GM12878 (cell line): ENCODE results near the gene CLIC3. TPM values are rescaled to one million over a fixed set of nuclear protein-coding genes. Genes with fewer than 3 reads are reported as not detected.

Source experiments
- ATAC-seq: fragments of 200-7000 bp; cut with Tn5 transposase; 3 replicates; pipeline ENCODE4 v1.9.1; 2020; ENCODE audit warnings: mild to moderate bottlenecking, moderate library complexity
- BruUV-seq: library from RNA; stranded (reverse); fragments of 400-500 nt; replicated peaks from 2 replicates; lab custom pipeline; 2021; lab: Mats Ljungman, UMichigan
- CTCF ChIA-PET: fragments of 300-600 bp; sonication (Branson Sonifier 250); formaldehyde crosslinking; extraction: SDS; loops from one replicate; lab custom pipeline; 2021; ENCODE audit warnings: inconsistent platforms; lab: Yijun Ruan, JAX
- POLR2A ChIA-PET: fragments of 350-600 bp; formaldehyde crosslinking; extraction: SDS; loops from one replicate; lab custom pipeline; 2021; ENCODE audit warnings: inconsistent platforms; lab: Charles Lee
- RAD21 ChIA-PET: fragments of 300-600 bp; sonication (Branson Sonifier 250); formaldehyde crosslinking; loops from one replicate; lab custom pipeline; 2023; ENCODE audit warnings: antibody characterized with exemption; ENCODE audit not compliant: unreplicated experiment; lab: Charles Lee
- SMC1A ChIA-PET: fragments of 300-600 bp; sonication (Branson Sonifier 250); formaldehyde crosslinking; loops from one replicate; lab custom pipeline; 2023; ENCODE audit not compliant: unreplicated experiment, uncharacterized antibody; lab: Charles Lee
- DNase-seq: peaks from one replicate; pipeline ENCODE4 v3.0.0-alpha.2; 2011; ENCODE audit warnings: low read depth, low spot score
- FAIRE-seq: peaks from 3 replicates; lab custom pipeline; 2011; peaks lifted over from hg19 to GRCh38; lab: Jason Lieb, UNC
- H2AFZ ChIP-seq: 2 replicates; pipeline ENCODE4 v1.6.0; 2011; ENCODE audit warnings: low read depth, low read length, control low read depth; ENCODE audit not compliant: control insufficient read depth
- H3K27ac ChIP-seq: 2 replicates; pipeline ENCODE4 v1.5.1; 2011; ENCODE audit warnings: control low read depth; ENCODE audit not compliant: control insufficient read depth, insufficient read depth
- H3K27me3 ChIP-seq, 2 experiments: replicated peaks in 1 of 2; 2 replicates each; pipeline versions ENCODE4 v1.6.0 to v1.6.1; 2011; ENCODE audit warnings: low read length in 1 of 2; ENCODE audit not compliant: control insufficient read depth in 2 of 2, insufficient read depth in 2 of 2
- H3K36me3 ChIP-seq, 2 experiments: 2 replicates each; pipeline ENCODE4 v1.5.1; 2011; ENCODE audit warnings: low read length in 1 of 2; ENCODE audit not compliant: control insufficient read depth in 2 of 2, insufficient read depth in 2 of 2
- H3K4me1 ChIP-seq: 2 replicates; pipeline ENCODE4 v1.6.1; 2011; ENCODE audit warnings: mild to moderate bottlenecking, low read length, moderate library complexity, mixed read lengths; ENCODE audit not compliant: control insufficient read depth, insufficient read depth
- H3K4me2 ChIP-seq: 2 replicates; pipeline ENCODE4 v1.6.0; 2011; ENCODE audit warnings: control low read depth; ENCODE audit not compliant: control insufficient read depth, insufficient read depth
- H3K4me3 ChIP-seq: fragments of 200-600 bp; sonication (generic); 2 replicates; pipeline ENCODE4 v1.5.1; 2016
- H3K79me2 ChIP-seq: 2 replicates; pipeline ENCODE4 v1.6.0; 2011; ENCODE audit warnings: low read length; ENCODE audit not compliant: control insufficient read depth, insufficient read depth
- H3K9ac ChIP-seq: 2 replicates; pipeline ENCODE4 v1.8.0; 2011; ENCODE audit warnings: low read length, control low read depth, mixed read lengths; ENCODE audit not compliant: control insufficient read depth, insufficient read depth
- H3K9me3 ChIP-seq: replicated peaks from 3 replicates; pipeline ENCODE4 v1.5.1; 2011; ENCODE audit warnings: mild to moderate bottlenecking, low read length; ENCODE audit not compliant: control insufficient read depth, insufficient read depth
- H4K20me1 ChIP-seq: 2 replicates; pipeline ENCODE4 v1.6.0; 2011; ENCODE audit not compliant: control insufficient read depth, insufficient read depth
- ATF2 ChIP-seq: IDR thresholded peaks from 2 replicates; pipeline ENCODE4 v1.6.1; 2012; ENCODE audit warnings: low read length, inconsistent platforms
- BRCA1 ChIP-seq: IDR thresholded peaks from 2 replicates; pipeline ENCODE4 v1.6.1; 2011; ENCODE audit warnings: low read depth, low read length, improper control_type of control experiment
- CHD4 ChIP-seq: fragments of 200-600 bp; sonication (generic); IDR thresholded peaks from 2 replicates; pipeline ENCODE4 v1.6.1; 2016; ENCODE audit warnings: mild to moderate bottlenecking
- EZH2 ChIP-seq: IDR thresholded peaks from 2 replicates; pipeline ENCODE4 v1.6.1; 2012; ENCODE audit warnings: low read depth, mild to moderate bottlenecking, control low read depth, inconsistent platforms, low read length, borderline replicate concordance; ENCODE audit not compliant: control insufficient read depth
- HSF1 ChIP-seq: fragments of 150-350 bp; IDR thresholded peaks from 2 replicates; pipeline ENCODE4 v1.6.1; 2014; ENCODE audit warnings: mild to moderate bottlenecking, low read depth, low read length
- MTA3 ChIP-seq: IDR thresholded peaks from 2 replicates; pipeline ENCODE4 v1.6.1; 2012; ENCODE audit warnings: low read length, inconsistent platforms, borderline replicate concordance
- NRF1 ChIP-seq: conservative IDR thresholded peaks from 2 replicates; pipeline ENCODE4 v1.6.1; 2011; ENCODE audit warnings: mild to moderate bottlenecking, low read depth, low read length, improper control_type of control experiment
- PKNOX1 ChIP-seq: fragments of 450-650 bp; IDR thresholded peaks from 2 replicates; pipeline ENCODE4 v1.6.1; 2016; ENCODE audit warnings: mild to moderate bottlenecking
- RBBP5 ChIP-seq: fragments of 200-600 bp; sonication (generic); conservative IDR thresholded peaks from 2 replicates; pipeline ENCODE4 v1.6.1; 2016
- SIN3A ChIP-seq: IDR thresholded peaks from 2 replicates; pipeline ENCODE4 v1.6.1; 2012; ENCODE audit warnings: low read depth, low read length, improper control_type of control experiment
- SRF ChIP-seq, 2 experiments: IDR thresholded peaks; 2 replicates each; pipeline ENCODE4 v1.6.1; 2011; ENCODE audit warnings: low read depth in 2 of 2, low read length in 2 of 2, mild to moderate bottlenecking in 1 of 2, moderate library complexity in 1 of 2
- STAT1 ChIP-seq: fragments of 450-650 bp; conservative IDR thresholded peaks from 2 replicates; pipeline ENCODE4 v1.6.1; 2014; ENCODE audit warnings: antibody characterized with exemption, mild to moderate bottlenecking
- ZBED1 ChIP-seq: IDR thresholded peaks from 2 replicates; pipeline ENCODE4 v1.6.1; 2016; ENCODE audit warnings: borderline replicate concordance
- WGBS: methylation state at CpG from one replicate; pipeline ENCODE4 v1.1.6; 2016; ENCODE audit warnings: low lambda C conversion rate; ENCODE audit not compliant: insufficient replicate concordance, insufficient coverage; ENCODE audit errors: missing lambda C conversion rate; 5-methylcytosine and 5-hydroxymethylcytosine counted together
- in situ Hi-C: fragments of 300-500 bp; cut with MboI; formaldehyde crosslinking; loops from 9 replicates; pipeline ENCODE4 v1.14.3; 2018; ENCODE audit warnings: mixed read lengths
- intact Hi-C: fragments of 100-400 bp; cut with micrococcal nuclease; formaldehyde crosslinking; loops from one replicate; pipeline ENCODE4 v1.14.2; 2022; ENCODE audit not compliant: unreplicated experiment
- polyA plus RNA-seq, 11 experiments: library from polyadenylated mRNA; depleted of rRNA in 4 of 11; unstranded in 6 of 11; stranded (reverse) in 5 of 11; fragments of >200 nt; fragmentation: Nextera tagmentation in 4 of 11; fragmentation: Illumina TruSeq in 1 of 11; extraction: Ambion mirVana in 4 of 11; extraction: Trizol in 1 of 11; gene quantifications; 1 replicate in 1 of 11; 2 replicates in 10 of 11; pipeline versions ENCODE4 v1.2.1 to v1.2.3, GENCODE V29; 2011 to 2016; ENCODE audit warnings: inconsistent platforms in 2 of 11, missing spikeins in 2 of 11, low read depth in 1 of 11
- total RNA-seq, 4 experiments: library from RNA; depleted of rRNA in 3 of 4; stranded (reverse); fragments of >200 nt in 3 of 4; fragmentation: Illumina TruSeq in 1 of 4; extraction: Trizol in 1 of 4; gene quantifications; 2 replicates each; pipeline versions ENCODE4 v1.2.1 to v1.2.3, GENCODE V29; 2013 to 2021
- TF ChIP-seq, protein P1 (sequence below): fragments of 450-650 bp; IDR thresholded peaks from 2 replicates; pipeline ENCODE4 v1.6.1; 2017; ENCODE audit warnings: mild to moderate bottlenecking, moderate library complexity

CLIC3 gene
- total and polyA plus RNA-seq, 10 of the 15 experiments (the other 5 are each of a cell fraction or from before 2014, with no cell fraction given), result 0.31 TPM; not detected in 9

DNA sequence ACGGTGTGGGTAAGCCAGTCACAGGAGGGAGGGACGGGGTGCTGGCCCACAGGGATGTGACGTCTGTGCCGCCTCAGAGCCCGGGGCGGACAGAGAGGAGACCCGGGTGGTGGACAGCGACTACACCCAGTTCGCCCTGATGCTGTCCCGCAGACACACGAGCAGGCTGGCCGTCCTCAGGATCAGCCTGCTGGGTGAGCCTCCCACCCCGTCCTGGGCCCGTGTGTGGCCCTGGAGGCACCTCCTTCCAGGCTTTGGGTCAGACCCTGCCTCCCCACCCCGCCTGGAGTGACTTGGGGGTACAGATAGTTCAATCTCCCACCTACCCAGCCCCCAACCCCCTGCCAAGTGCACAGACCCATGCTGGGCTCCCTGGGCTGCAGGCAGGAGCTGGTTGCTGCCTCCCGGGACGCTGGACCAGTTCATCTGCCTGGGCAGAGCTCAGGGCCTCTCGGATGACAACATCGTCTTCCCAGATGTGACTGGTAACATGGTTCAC is 42.5 kb downstream of the CLIC3 start:
- FAIRE-seq (no peak), DNase-seq (no peak)
- CTCF ChIA-PET, result interaction anchor here (0.6 kb wide), 1 partner anchor 81 kb away, joined by 4 read pairs; no protein-coding TSS in a partner anchor
- 36% methylated on average over 19 of the region's 19 CpGs for WGBS
- H4K20me1 ChIP-seq, result no peaks in the 10 kb centered on the region
- SMC1A ChIA-PET, result no interaction called here
- RAD21 ChIA-PET, result no interaction called here
- no peak for TF ChIP-seq ZBED1
- no peak for TF ChIP-seq SIN3A
- no peak for TF ChIP-seq RBBP5
- TF ChIP-seq NRF1, result no peak
- no peak for TF ChIP-seq BRCA1
- no peak for TF ChIP-seq HSF1
- TF ChIP-seq CHD4, result no peak
- TF ChIP-seq MTA3, result no peak
- no peak for TF ChIP-seq ATF2
- TF ChIP-seq, protein P1, sequence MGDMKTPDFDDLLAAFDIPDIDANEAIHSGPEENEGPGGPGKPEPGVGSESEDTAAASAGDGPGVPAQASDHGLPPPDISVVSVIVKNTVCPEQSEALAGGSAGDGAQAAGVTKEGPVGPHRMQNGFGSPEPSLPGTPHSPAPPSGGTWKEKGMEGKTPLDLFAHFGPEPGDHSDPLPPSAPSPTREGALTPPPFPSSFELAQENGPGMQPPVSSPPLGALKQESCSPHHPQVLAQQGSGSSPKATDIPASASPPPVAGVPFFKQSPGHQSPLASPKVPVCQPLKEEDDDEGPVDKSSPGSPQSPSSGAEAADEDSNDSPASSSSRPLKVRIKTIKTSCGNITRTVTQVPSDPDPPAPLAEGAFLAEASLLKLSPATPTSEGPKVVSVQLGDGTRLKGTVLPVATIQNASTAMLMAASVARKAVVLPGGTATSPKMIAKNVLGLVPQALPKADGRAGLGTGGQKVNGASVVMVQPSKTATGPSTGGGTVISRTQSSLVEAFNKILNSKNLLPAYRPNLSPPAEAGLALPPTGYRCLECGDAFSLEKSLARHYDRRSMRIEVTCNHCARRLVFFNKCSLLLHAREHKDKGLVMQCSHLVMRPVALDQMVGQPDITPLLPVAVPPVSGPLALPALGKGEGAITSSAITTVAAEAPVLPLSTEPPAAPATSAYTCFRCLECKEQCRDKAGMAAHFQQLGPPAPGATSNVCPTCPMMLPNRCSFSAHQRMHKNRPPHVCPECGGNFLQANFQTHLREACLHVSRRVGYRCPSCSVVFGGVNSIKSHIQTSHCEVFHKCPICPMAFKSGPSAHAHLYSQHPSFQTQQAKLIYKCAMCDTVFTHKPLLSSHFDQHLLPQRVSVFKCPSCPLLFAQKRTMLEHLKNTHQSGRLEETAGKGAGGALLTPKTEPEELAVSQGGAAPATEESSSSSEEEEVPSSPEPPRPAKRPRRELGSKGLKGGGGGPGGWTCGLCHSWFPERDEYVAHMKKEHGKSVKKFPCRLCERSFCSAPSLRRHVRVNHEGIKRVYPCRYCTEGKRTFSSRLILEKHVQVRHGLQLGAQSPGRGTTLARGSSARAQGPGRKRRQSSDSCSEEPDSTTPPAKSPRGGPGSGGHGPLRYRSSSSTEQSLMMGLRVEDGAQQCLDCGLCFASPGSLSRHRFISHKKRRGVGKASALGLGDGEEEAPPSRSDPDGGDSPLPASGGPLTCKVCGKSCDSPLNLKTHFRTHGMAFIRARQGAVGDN, result no peak
- TF ChIP-seq SRF (IDR thresholded peaks at IDR 0.05; ENCODE audit: low read depth in 2 of 2, low read length in 2 of 2), result no peak
- TF ChIP-seq PKNOX1, result no peak
- no peak for TF ChIP-seq STAT1
- no peak for TF ChIP-seq EZH2
- TF ChIP-seq, all 136 proteins: peak for 0
- no peak for ATAC-seq
- no peak overlapping the region for H3K4me3 ChIP-seq
- no peak overlapping the region for H3K9ac ChIP-seq
- in situ Hi-C loops, result no loop called here
- POLR2A ChIA-PET, result no interaction called here
- no peaks in the 10 kb centered on the region for H3K9me3 ChIP-seq
- H2AFZ ChIP-seq, result no peak overlapping the region
- H3K4me1 ChIP-seq, result peaks cover 6% of the 10 kb centered on the region; the same call in 1 of the 2 replicates
- BruUV-seq, result no TSS peak
- intact Hi-C loops, result no loop called here
- H3K4me2 ChIP-seq, result no peak overlapping the region
- H3K79me2 ChIP-seq, result no peaks in the 10 kb centered on the region
- no peaks in the 10 kb centered on the region for H3K27me3 ChIP-seq
- no peaks in the 10 kb centered on the region for H3K36me3 ChIP-seq
- H3K27ac ChIP-seq, result no peak overlapping the region
